Left ventricle myocardium inferior (tissue), 1 donor: Measurements from ENCODE around the gene CCDC51. TPM values are rescaled to one million over a fixed set of nuclear protein-coding genes. Genes with fewer than 3 reads are reported as not detected.
A peak's percentile ranks its signal among the peaks of the same experiment; 100 is the strongest.
"Not testable (repeated sequence)": the region's sequence is repeated elsewhere in the genome, so short reads cannot be mapped to it uniquely, and the experiment has no call there.

Experiments used
- DNase-seq: peaks from one replicate; pipeline ENCODE4 v3.0.0-alpha.2; 2020
- H3K27ac ChIP-seq: fragments of 200-600 bp; replicated peaks from 2 replicates; pipeline ENCODE4 v1.8.0; 2021
- H3K27me3 ChIP-seq: fragments of 200-600 bp; 2 replicates; pipeline ENCODE4 v1.8.0; 2021; ENCODE audit warnings: low read depth
- H3K36me3 ChIP-seq: fragments of 200-600 bp; 2 replicates; pipeline ENCODE4 v1.8.0; 2021
- H3K4me1 ChIP-seq: fragments of 200-600 bp; 2 replicates; pipeline ENCODE4 v1.8.0; 2021
- H3K4me3 ChIP-seq: fragments of 200-600 bp; 2 replicates; pipeline ENCODE4 v1.8.0; 2021; ENCODE audit warnings: mild to moderate bottlenecking, moderate library complexity
- H3K9me3 ChIP-seq: fragments of 200-600 bp; replicated peaks from 2 replicates; pipeline ENCODE4 v1.8.0; 2021
- intact Hi-C: fragments of 100-400 bp; cut with micrococcal nuclease; formaldehyde crosslinking; loops from one replicate; pipeline ENCODE4 v1.11.0; 2022
- long read RNA-seq: library from polyadenylated mRNA; unstranded; transcript quantifications from one replicate; pipeline ENCODE4 v2.0.0, GENCODE V29; 2021
- total RNA-seq: library from RNA; stranded (reverse); fragmentation: NEBNext Ultra II Directional; extraction: Animal tissue kit (Norgen Biotek cat#: 25700); gene quantifications from one replicate; pipeline ENCODE4 v1.2.1, GENCODE V29; 2021
- TF ChIP-seq, protein P1 (sequence below): fragments of 200-600 bp; IDR thresholded peaks from 2 replicates; pipeline ENCODE4 v1.8.0; 2021; ENCODE audit warnings: antibody characterized with exemption, mild to moderate bottlenecking, borderline replicate concordance
- donor health status: DM: no; HTN: yes; CAD: no; lungs with severe emphysema.

The CCDC51 gene, protein sequence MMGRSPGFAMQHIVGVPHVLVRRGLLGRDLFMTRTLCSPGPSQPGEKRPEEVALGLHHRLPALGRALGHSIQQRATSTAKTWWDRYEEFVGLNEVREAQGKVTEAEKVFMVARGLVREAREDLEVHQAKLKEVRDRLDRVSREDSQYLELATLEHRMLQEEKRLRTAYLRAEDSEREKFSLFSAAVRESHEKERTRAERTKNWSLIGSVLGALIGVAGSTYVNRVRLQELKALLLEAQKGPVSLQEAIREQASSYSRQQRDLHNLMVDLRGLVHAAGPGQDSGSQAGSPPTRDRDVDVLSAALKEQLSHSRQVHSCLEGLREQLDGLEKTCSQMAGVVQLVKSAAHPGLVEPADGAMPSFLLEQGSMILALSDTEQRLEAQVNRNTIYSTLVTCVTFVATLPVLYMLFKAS
- total RNA-seq = 13.9 TPM
- long read RNA-seq, transcript CCDC51-201 (4 exons, 1,560 nt) = major isoform, 7 of 23 reads
- long read RNA-seq, partial matches to known transcripts = 2 of 23 reads
- long read RNA-seq, other reads (novel, unspliced or antisense) = 7 of 23 reads

DNA sequence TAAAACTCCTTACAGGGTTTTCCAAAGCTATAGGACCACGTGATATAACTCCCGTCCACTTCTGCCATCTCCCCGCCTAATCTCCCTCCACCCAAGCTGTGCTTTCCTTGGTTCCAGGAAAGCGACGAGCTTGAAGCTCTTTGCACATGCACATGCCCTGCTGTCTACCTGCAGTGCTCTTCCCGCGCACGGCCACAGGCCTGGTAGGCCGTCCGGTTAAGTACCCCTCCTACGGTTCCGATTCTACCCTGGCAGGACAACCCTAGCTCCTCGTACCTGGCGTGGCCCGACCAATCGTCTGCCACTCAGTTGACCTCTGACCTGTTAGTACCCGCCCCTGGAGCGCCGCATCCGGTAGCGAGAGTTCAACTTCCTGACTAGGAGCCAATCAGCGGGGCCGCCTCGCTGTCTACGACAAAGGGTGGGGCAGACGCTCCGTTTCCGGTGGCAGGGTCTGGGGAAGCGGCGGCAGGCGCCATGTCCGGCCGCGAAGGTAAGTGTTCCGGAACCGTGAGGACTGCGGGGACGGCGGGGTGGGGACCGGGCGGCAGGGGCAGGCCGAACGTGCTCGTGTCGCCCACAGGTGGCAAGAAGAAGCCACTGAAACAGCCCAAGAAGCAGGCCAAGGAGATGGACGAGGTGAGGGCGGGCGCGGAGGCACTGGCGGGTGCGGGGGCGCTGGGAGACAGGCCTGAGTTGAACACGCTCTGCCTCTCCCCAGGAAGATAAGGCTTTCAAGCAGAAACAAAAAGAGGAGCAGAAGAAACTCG, at the start of gene CCDC51, which contains the start of gene TMA7:
Gene CCDC51 (minus strand): TSS at position 300 of the 770 bp plus-strand sequence. CDS start 4,991 bp downstream, outside the sequence.
Gene TMA7 (plus strand): TSS at position 438 of the 770 bp plus-strand sequence. CDS start 40 bp downstream, at position 478.
- Histone ChIP-seq H3K27ac (peak within 1 kb of the TSS; percentile 90), H3K27me3 (no peaks in the 10 kb centered on the region), H3K36me3 (peaks cover 33% of the 10 kb centered on the region), H3K9me3 (no peaks in the 10 kb centered on the region), H3K4me1 (peaks cover 38% of the 10 kb centered on the region), H3K4me3 (peak within 1 kb of the TSS; percentile 75)
- intact Hi-C loops = loop anchor here (5.0 to 10.0 kb wide), 2 partner anchors 38 to 165 kb away; no protein-coding TSS in a partner anchor
- peak; percentile 99 for DNase-seq
- TF ChIP-seq, protein P1, sequence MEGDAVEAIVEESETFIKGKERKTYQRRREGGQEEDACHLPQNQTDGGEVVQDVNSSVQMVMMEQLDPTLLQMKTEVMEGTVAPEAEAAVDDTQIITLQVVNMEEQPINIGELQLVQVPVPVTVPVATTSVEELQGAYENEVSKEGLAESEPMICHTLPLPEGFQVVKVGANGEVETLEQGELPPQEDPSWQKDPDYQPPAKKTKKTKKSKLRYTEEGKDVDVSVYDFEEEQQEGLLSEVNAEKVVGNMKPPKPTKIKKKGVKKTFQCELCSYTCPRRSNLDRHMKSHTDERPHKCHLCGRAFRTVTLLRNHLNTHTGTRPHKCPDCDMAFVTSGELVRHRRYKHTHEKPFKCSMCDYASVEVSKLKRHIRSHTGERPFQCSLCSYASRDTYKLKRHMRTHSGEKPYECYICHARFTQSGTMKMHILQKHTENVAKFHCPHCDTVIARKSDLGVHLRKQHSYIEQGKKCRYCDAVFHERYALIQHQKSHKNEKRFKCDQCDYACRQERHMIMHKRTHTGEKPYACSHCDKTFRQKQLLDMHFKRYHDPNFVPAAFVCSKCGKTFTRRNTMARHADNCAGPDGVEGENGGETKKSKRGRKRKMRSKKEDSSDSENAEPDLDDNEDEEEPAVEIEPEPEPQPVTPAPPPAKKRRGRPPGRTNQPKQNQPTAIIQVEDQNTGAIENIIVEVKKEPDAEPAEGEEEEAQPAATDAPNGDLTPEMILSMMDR = no peak

DNA sequence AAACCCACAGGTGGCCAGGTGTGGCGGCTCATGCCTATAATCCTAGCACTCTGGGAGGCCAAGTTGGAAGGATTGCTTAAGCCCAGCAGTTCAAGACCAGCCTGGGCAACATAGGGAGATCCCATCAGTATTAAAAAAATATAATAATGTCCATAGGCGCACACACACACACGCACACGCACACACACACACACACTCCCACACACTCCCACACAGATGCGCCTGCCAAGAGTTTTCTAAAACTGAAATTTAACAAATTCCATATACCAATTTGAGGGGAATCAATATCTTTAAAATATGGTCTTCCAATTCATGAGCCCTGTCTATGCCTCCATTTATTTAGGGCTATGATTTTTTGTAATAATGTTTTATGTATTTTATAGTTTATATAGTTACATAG, 47.0 kb upstream of the CCDC51 start:
- no peak overlapping the region for H3K27ac ChIP-seq
- H3K36me3 ChIP-seq = no peaks in the 10 kb centered on the region
- no peak overlapping the region for H3K4me3 ChIP-seq
- intact Hi-C loops = no loop called here
- H3K9me3 ChIP-seq = no peaks in the 10 kb centered on the region
- no peaks in the 10 kb centered on the region for H3K4me1 ChIP-seq
- no peaks in the 10 kb centered on the region for H3K27me3 ChIP-seq
- no peak for DNase-seq
- TF ChIP-seq, protein P1 = no peak

DNA sequence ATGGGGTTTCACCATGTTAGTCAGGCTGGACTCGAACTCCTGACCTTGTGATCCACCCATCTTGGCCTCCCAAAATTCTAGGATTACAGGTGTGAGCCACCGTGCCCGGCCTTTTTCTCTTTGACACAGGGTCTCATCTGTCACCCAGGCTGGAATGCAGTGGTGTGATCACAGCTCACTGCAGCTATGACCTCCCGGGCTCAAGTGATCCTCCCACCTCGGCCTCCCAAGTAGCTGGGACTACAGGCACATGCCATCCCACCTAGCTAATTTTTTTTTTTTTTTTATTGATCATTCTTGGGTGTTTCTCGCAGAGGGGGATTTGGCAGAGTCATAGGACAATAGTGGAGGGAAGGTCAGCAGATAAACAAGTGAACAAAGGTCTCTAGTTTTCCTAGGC, 42.9 kb upstream of the CCDC51 start:
- H3K4me3 ChIP-seq, H3K9me3 ChIP-seq, H3K36me3 ChIP-seq, H3K27me3 ChIP-seq, H3K27ac ChIP-seq, intact Hi-C loops, DNase-seq: not testable (repeated sequence)
- H3K4me1 ChIP-seq = peaks cover 14% of the 10 kb centered on the region

DNA sequence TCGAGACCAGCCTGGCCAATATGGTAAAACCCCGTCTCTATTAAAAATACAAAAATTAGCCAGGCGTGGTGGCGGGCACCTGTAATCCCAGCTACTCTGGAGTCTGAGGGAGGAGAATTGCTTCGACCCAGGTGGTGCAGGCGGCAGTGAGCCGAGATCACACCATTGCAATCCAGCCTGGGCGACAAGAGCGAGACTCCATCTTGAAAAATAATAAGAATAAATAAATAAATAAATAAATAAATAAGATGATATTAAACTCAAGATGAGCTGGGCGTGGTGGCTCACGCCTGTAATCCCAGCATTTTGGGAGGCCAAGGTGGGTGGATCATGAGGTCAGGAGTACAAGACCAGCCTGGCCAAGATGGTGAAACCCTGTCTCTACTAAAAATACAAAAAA, 41.0 kb upstream of the CCDC51 start:
- intact Hi-C loops, H3K9me3 ChIP-seq, H3K27me3 ChIP-seq, H3K27ac ChIP-seq, H3K36me3 ChIP-seq, H3K4me3 ChIP-seq, DNase-seq: not testable (repeated sequence)
- peaks cover 26% of the 10 kb centered on the region for H3K4me1 ChIP-seq

DNA sequence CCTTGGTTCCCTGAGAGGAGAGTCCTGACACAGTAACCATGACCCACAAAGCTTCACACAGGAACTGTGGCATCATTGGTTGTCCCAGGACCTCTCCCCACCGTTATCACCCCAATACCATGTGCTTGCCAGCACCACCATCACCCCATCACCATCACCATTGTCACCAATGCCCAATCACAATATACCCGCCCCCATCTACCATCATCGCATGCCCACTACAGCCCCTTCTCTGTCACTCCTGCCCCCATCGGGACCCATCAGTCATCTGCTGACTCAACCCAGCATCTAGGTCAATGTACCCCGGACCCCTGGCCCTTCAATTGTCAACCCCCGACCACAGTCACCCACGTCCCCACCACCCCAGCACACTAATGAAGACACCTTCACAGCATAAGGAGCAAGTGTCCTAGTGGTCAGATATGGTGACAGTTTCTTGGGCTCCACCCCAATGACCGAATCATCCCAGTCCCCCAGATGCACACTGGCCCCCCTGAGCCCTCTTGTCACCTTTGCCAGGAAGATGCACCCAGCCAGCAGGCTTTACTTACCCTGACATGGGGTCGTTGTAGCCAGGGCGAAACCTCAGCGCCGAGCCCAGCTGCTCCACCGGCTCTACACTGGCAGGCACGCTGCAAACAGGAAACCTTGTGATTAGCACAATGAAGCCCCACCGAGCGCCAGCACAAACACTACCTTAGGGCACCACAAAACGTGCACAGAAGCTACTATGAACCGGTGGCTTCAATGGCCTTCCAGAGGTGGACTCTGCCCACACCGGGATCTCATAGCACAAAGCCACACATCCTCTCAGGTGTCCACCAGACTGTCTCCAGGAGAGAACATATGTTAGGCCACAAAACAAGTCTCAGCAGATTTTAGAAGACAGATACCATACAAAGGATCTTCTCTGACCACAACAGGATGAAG, 39.0 kb upstream of the CCDC51 start:
- Histone ChIP-seq H3K9me3 (no peaks in the 10 kb centered on the region), H3K27me3 (no peaks in the 10 kb centered on the region), H3K4me1 (peaks cover 26% of the 10 kb centered on the region), H3K27ac (peak overlapping the region; percentile 72), H3K4me3 (no peak overlapping the region), H3K36me3 (no peaks in the 10 kb centered on the region)
- intact Hi-C loops = no loop called here
- TF ChIP-seq, protein P1 = no peak
- no peak for DNase-seq
